Measurements from ENCODE around the gene ARID1B.

The ARID1B gene

GRCh38 chr6:156955494-156956183, 178.5 kb downstream of the ARID1B start:
- ChIA-PET POLR2A (interaction anchor here (1.5 kb wide), 1 partner anchor 25 kb away, joined by 5 read pairs; no protein-coding TSS in a partner anchor), CTCF (interaction anchor here (1.0 to 1.2 kb wide), 3 partner anchors 20 to 79 kb away, joined by 3 to 4 read pairs (median 3); no protein-coding TSS in a partner anchor)
- H3K4me1 ChIP-seq (ENCODE audit: control insufficient read depth, insufficient read depth, low read length) = peaks cover 10% of the 10 kb centered on the region
- H3K36me3 ChIP-seq (ENCODE audit: control insufficient read depth in 2 of 2, insufficient read depth in 1 of 2, low read length in 2 of 2) = no peaks in the 10 kb centered on the region
- no peak overlapping the region for H3K4me3 ChIP-seq (ENCODE audit: low read depth, low read length)
- no peaks in the 10 kb centered on the region for H3K9me3 ChIP-seq (ENCODE audit: control insufficient read depth, insufficient read depth, low read depth, low read length)
- H3K27ac ChIP-seq (ENCODE audit: extremely low read depth, low read depth, low read length) = no peak overlapping the region
- no peak for TF ChIP-seq HOXC10 (CRISPR knock-in tag; IDR thresholded peaks at IDR 0.05)
- TF ChIP-seq PRDM1 (tag by site-specific recombination; IDR thresholded peaks at IDR 0.05) = no peak
- TF ChIP-seq ZFHX2 (tag by site-specific recombination; conservative IDR thresholded peaks at IDR 0.05) = no peak
- no peak for TF ChIP-seq ATF2 (tag by site-specific recombination; IDR thresholded peaks at IDR 0.05; ENCODE audit: low read depth)
- TF ChIP-seq ZNF248 (tag by site-specific recombination; IDR thresholded peaks at IDR 0.05) = no peak
- TF ChIP-seq ZNF571 (tag by site-specific recombination; IDR thresholded peaks at IDR 0.05) = no peak
- TF ChIP-seq PRDM6 (tag by site-specific recombination; IDR thresholded peaks at IDR 0.05) = no peak
- TF ChIP-seq ZNF544 (tag by site-specific recombination; IDR thresholded peaks at IDR 0.05) = no peak
- no peak for TF ChIP-seq PRDM10 (tag by site-specific recombination; IDR thresholded peaks at IDR 0.05)
- TF ChIP-seq ZNF488 (tag by site-specific recombination; IDR thresholded peaks at IDR 0.05) = no peak
- no peak for TF ChIP-seq ZNF133 (tag by site-specific recombination; IDR thresholded peaks at IDR 0.05)
- no peak for TF ChIP-seq ZNF48 (tag by site-specific recombination; IDR thresholded peaks at IDR 0.05)
- TF ChIP-seq ZNF280C (tag by site-specific recombination; IDR thresholded peaks at IDR 0.05) = no peak
- TF ChIP-seq ZNF132 (tag by site-specific recombination; IDR thresholded peaks at IDR 0.05; ENCODE audit: borderline replicate concordance) = no peak

GRCh38 chr6:156956286-156956685, 179.1 kb downstream of the ARID1B start:
- Histone ChIP-seq H3K36me3 (ENCODE audit: control insufficient read depth in 2 of 2, insufficient read depth in 1 of 2, low read length in 2 of 2) (no peaks in the 10 kb centered on the region), H3K27ac (ENCODE audit: extremely low read depth, low read depth, low read length) (no peak overlapping the region), H3K4me1 (ENCODE audit: control insufficient read depth, insufficient read depth, low read length) (peaks cover 10% of the 10 kb centered on the region), H3K4me3 (ENCODE audit: low read depth, low read length) (no peak overlapping the region), H3K9me3 (ENCODE audit: control insufficient read depth, insufficient read depth, low read depth, low read length) (no peaks in the 10 kb centered on the region)
- POLR2A ChIA-PET = no interaction called here
- CTCF ChIA-PET = interaction anchor here (1.0 kb wide), 1 partner anchor 79 kb away, joined by 3 read pairs; no protein-coding TSS in a partner anchor
- TF ChIP-seq ZNF843 (tag by site-specific recombination; IDR thresholded peaks at IDR 0.05) (no peak), ZNF23 (tag by site-specific recombination; IDR thresholded peaks at IDR 0.05; ENCODE audit: borderline replicate concordance) (no peak), ZNF354C (tag by site-specific recombination; IDR thresholded peaks at IDR 0.05; ENCODE audit: borderline replicate concordance, low read depth) (no peak), IKZF3 (tag by site-specific recombination; IDR thresholded peaks at IDR 0.05) (no peak), ZNF280D (tag by site-specific recombination; IDR thresholded peaks at IDR 0.05) (no peak), REPIN1 (tag by site-specific recombination; IDR thresholded peaks at IDR 0.05; ENCODE audit: low read depth) (no peak), ZNF585B (tag by site-specific recombination; IDR thresholded peaks at IDR 0.05) (no peak), ZIC2 (tag by site-specific recombination; IDR thresholded peaks at IDR 0.05) (no peak)

Data from HEK293 (cell line).